HFF-Myc (cell line): Measurements from ENCODE around the gene CHD1.

Source experiments
- DNase-seq: peaks from one replicate; pipeline ENCODE4 v3.0.0-alpha.2; 2011; ENCODE audit warnings: low read depth; ENCODE audit errors: extremely low read depth
- H3K4me3 ChIP-seq: replicated peaks from 2 replicates; pipeline ENCODE4 v1.5.1; 2011; ENCODE audit warnings: low read depth, mild to moderate bottlenecking, control low read depth, low read length
- TF ChIP-seq, protein P1 (sequence below): IDR thresholded peaks from 2 replicates; pipeline ENCODE4 v1.5.1; 2012; ENCODE audit warnings: mild to moderate bottlenecking, low read depth, low read length, control low read depth; ENCODE audit errors: missing control alignments

Gene CHD1

DNA sequence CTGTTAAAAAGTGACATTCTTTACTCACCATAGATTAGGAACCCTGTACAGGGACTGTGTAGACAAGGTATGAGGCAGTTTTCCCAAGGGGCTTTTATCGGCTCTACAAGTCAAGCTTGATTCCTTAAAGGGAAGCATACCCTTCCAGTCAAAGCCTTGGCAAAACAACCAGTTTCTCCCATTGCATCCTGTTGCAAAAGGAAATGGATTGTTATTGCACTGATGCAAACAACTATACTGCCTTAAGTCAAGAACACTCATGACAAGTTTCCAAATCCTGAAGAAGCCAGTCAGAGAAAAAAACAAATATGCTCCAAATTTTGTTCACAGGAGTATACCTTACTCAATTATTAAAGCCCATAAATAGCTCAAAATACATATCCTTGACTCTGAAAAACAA lies 87.9 kb downstream of the CHD1 start:
- TF ChIP-seq, protein P1, sequence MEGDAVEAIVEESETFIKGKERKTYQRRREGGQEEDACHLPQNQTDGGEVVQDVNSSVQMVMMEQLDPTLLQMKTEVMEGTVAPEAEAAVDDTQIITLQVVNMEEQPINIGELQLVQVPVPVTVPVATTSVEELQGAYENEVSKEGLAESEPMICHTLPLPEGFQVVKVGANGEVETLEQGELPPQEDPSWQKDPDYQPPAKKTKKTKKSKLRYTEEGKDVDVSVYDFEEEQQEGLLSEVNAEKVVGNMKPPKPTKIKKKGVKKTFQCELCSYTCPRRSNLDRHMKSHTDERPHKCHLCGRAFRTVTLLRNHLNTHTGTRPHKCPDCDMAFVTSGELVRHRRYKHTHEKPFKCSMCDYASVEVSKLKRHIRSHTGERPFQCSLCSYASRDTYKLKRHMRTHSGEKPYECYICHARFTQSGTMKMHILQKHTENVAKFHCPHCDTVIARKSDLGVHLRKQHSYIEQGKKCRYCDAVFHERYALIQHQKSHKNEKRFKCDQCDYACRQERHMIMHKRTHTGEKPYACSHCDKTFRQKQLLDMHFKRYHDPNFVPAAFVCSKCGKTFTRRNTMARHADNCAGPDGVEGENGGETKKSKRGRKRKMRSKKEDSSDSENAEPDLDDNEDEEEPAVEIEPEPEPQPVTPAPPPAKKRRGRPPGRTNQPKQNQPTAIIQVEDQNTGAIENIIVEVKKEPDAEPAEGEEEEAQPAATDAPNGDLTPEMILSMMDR = no peak
- H3K4me3 ChIP-seq = no peak overlapping the region

DNA sequence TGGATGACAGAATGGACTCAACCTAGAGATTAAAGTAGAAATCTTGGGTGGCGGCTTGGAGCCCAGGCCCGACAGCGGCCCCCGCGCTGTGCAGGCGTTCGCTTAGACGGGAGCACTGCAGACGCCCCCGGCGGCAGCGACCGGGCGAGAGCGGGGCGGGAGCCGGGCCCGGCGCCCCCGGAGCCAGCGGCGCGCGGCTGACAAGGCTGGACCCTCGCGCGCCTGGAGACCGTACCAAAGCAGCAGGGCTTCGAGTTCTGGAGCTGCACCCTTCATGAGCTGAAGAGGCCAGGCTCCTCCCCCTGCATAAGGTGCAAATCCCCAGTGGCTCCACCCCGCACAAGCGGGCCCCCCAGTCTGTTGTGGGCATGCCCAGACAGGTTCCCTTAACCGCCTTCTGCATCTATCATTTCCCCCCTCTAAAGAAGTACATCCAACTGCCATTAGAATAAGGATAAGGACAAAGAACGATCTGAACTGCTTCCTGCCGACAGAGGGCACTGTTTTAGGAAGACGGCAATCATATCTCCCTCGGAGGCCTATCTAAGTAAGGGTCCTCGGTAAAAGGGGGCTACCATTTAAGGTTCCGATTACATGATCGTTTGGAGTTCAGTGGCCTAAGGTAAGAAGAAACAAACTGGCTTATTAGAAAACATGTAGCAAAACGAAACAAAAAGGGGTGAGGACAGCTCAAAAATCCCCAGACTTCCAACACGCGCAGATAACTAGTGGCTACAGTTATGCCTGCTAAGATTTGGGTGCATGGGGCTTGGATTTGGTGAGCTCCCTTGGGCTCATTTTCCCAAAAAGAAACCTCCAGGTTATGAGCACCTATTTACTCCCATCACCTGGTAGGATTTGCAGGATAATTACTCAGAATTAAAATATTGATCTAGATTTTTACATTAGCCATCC lies 89.1 kb downstream of the CHD1 start:
- no peak for DNase-seq
- no peak overlapping the region for H3K4me3 ChIP-seq
- TF ChIP-seq, protein P1 = no peak

More for the DNA sequence above, 87.9 kb downstream of the CHD1 start:
- no peak for DNase-seq

DNA sequence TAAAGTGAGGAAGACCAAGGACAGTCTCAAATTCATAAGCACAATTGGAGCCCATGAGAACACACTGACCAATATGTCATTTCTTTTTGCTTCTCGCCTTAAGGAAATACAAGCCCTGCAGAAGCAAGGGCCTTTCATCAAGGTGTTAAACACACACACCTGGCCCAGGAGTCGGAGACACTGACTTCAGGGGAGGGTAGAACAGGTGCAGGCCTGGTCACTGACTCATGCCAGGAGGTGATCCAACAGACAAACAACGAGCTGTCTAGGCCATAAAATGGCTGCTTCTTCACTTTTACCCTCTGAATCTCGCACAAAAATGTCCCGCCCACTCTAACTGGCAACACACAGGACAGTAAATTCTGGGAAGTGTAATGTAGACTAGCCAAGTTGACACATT lies 92.6 kb downstream of the CHD1 start:
- no peak overlapping the region for H3K4me3 ChIP-seq
- TF ChIP-seq, protein P1 = no peak
- no peak for DNase-seq

DNA sequence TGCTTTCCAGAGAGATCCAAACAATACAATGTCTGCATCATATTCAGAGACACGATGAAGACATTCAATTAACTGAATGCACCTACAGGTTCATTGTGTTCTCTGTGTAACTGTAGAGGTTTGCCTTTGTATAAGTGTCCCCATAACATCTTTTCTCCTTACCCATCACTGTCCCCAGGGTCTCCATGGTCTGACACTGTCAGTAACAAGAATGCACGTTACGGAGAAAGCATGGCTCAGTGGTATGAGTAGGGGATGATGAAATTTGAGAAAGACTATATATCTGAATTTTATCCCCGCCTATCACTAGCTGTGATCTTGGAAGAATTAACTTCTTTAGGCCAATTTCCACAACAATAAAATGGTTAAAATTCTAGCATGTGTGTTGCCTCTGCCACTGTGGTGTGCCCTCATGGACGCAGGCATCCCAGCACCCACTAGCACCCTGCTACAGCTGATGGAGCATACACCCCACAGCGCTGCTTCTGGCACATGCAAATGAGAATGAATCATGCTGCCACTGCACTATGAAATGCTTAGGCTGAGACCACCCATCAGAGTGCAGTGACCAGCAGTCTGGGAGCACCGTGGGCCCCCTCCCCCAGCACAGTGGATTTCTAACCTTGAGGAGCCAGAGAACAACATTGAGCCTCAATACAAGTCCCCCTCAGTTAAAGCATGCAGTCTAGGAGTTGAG lies 101.1 kb downstream of the CHD1 start:
- no peak for DNase-seq
- H3K4me3 ChIP-seq = no peak overlapping the region
- TF ChIP-seq, protein P1 = no peak

DNA sequence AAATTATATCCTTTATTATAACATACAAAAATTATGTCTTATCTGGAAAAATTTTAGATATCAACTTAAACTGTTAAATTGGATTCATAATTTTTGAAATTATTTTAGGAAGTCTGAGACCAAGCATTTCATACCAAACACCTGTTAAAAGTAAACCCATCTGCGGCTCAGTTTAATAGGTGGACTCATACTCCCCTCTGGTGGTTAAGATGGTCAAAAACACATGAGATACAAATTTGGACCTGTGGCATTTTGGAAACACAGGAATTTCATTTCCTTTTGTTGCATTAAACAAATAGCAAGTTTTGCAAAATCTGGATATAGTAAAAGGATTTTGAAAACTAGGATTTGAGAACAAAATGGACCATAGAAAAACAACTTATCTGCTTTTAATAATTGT lies 101.6 kb downstream of the CHD1 start:
- peak; percentile 26 for DNase-seq
- H3K4me3 ChIP-seq = no peak overlapping the region
- TF ChIP-seq, protein P1 = peak; percentile 34

DNA sequence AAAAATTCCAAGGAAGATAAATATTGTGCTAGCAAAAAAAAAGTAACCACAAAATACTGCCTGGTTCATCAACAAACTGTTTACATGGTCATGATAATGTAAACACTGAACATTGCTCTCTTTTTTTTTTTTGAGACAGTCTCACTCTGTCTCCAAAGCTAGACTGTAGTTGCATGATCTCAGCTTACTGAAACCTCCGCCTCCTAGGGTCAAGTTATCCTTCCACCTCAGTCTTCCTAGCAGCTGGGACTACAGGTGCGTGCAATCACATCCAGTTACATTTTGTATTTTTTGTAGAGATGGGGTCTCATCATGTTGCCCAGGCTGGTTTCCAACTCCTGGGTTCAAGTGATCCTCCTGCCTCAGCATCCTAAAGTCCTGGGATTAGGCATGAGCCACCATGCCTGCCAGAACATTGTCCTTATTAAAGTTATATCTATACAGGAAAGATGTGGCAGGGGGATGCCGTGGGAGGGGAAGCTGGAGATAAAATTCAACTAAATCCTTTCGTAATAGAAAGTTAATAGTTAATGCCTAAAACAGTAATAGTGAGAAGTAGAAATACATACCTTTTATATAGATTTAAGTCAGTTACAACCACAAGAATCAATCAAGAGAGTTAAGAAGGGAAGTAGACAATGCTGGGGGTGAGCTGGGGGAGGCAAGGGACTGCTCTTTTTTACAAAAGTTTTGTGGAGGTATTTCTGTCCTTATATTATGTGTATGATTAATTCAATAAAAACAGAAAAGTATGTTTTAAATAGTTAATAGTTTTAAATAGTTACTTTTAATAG lies 103.0 kb downstream of the CHD1 start:
- H3K4me3 ChIP-seq = no peak overlapping the region
- DNase-seq = no peak
- TF ChIP-seq, protein P1 = no peak
